ENCODE results near the gene ITM2C. TPM values are rescaled to one million over a fixed set of nuclear protein-coding genes. Genes with fewer than 3 reads are reported as not detected.

ITM2C gene
- total and polyA plus RNA-seq, 2 of the 13 experiments (the other 11 are each of a cell fraction or from before 2014, with no cell fraction given) = 70.5 to 270 TPM

DNA sequence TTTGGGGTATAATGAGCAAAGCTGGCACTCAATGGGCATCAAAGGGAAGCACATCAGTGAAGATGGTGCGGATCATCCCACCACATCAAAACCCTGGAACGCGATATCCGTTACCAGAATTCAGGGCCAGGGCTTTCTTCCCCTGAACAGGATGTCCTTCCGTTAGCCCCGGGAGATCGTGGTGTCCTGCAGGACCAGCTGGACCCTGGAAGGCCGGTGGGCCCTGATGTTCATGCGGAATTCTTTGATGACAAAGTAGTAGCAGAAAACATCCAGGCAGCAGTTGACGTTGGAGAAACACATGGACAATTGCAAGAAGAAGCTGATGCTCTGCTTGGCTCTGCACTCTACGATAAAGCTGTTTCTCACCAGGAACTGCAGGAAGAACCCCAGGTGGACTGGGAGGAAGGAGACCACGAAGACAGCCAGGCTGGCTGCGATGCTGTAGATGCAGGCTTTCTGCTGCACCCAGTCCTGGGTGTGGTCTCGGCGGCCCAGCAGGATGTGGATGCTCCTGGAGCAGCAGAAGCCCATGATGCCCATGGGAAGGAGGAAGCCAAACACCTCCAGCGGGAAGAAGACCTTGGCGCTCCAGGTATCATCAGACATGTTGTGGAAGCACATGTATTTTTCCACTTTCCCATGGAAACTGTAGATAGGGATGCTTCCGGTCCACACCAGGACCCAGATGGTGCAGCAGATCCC is 45.3 kb downstream of the ITM2C start:
- Histone ChIP-seq H3K27me3 (ENCODE audit: control insufficient read depth in 1 of 2, insufficient read depth in 2 of 2, low read length in 2 of 2) (peaks cover 10 to 73% of the 10 kb centered on the region in 2 experiments; a peak in 4 of 5 replicates), H3K79me2 (ENCODE audit: insufficient read depth, low read length) (no peaks in the 10 kb centered on the region), H3K9me3 (ENCODE audit: low read length) (no peaks in the 10 kb centered on the region), H4K20me1 (ENCODE audit: insufficient read depth, low read length) (no peaks in the 10 kb centered on the region), H3K4me3 (replicated peaks in 1 of 3; ENCODE audit: insufficient read depth in 1 of 3, low read depth in 2 of 3, low read length in 3 of 3) (no peak overlapping the region), H3K4me1 (ENCODE audit: insufficient read depth, low read length) (peaks cover 22% of the 10 kb centered on the region), H2AFZ (ENCODE audit: low read length) (no peak overlapping the region), H3K36me3 (replicated peaks in 1 of 2; ENCODE audit: control insufficient read depth in 1 of 2, insufficient read depth in 2 of 2, low read length in 2 of 2) (no peaks in the 10 kb centered on the region), H3K9ac (ENCODE audit: insufficient read depth, low read depth, low read length) (no peak overlapping the region), H3K27ac (ENCODE audit: extremely low read length, insufficient read depth, low read length) (no peak overlapping the region), H3K4me2 (ENCODE audit: low read depth, low read length) (no peak overlapping the region)
- no TSS peak for BruUV-seq (replicated peaks)
- POLR2A ChIA-PET = no interaction called here
- intact Hi-C loops (cut with micrococcal nuclease; ENCODE audit: unreplicated experiment) = no loop called here
- FAIRE-seq (no peak), DNase-seq (ENCODE audit: low spot score) (no peak), ATAC-seq (no peak)
- 42% methylated on average over 18 of the region's 18 CpGs for WGBS (ENCODE audit: low lambda C conversion rate)
- CTCF ChIA-PET (ENCODE audit: low intra/inter-chr PET ratio, low total read pairs) = no interaction called here
- in situ Hi-C loops (cut with HindIII; ENCODE audit: extremely low pct_ligation_motif_present, low pct_unique_long_range_greater_than_20kb) = no loop called here
- TF ChIP-seq MIXL1 (CRISPR knock-in tag; IDR thresholded peaks at IDR 0.05) = no peak
- no peak for TF ChIP-seq ZNF552 (CRISPR knock-in tag; IDR thresholded peaks at IDR 0.05; ENCODE audit: borderline replicate concordance)
- TF ChIP-seq LCORL (IDR thresholded peaks at IDR 0.05) = no peak
- TF ChIP-seq LCORL (CRISPR knock-in tag; IDR thresholded peaks at IDR 0.05) = no peak
- TF ChIP-seq, protein P1, sequence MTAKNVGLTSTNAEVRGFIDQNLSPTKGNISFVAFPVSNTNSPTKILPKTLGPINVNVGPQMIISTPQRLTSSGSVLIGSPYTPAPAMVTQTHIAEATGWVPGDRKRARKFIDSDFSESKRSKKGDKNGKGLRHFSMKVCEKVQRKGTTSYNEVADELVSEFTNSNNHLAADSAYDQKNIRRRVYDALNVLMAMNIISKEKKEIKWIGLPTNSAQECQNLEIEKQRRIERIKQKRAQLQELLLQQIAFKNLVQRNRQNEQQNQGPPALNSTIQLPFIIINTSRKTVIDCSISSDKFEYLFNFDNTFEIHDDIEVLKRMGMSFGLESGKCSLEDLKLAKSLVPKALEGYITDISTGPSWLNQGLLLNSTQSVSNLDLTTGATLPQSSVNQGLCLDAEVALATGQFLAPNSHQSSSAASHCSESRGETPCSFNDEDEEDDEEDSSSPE (CRISPR knock-in tag; IDR thresholded peaks at IDR 0.05) = no peak
- no peak for TF ChIP-seq ZMYM2 (CRISPR knock-in tag; IDR thresholded peaks at IDR 0.05)
- TF ChIP-seq ZNF431 (CRISPR knock-in tag; IDR thresholded peaks at IDR 0.05; ENCODE audit: borderline replicate concordance, low read depth) = no peak
- TF ChIP-seq, protein P2, sequence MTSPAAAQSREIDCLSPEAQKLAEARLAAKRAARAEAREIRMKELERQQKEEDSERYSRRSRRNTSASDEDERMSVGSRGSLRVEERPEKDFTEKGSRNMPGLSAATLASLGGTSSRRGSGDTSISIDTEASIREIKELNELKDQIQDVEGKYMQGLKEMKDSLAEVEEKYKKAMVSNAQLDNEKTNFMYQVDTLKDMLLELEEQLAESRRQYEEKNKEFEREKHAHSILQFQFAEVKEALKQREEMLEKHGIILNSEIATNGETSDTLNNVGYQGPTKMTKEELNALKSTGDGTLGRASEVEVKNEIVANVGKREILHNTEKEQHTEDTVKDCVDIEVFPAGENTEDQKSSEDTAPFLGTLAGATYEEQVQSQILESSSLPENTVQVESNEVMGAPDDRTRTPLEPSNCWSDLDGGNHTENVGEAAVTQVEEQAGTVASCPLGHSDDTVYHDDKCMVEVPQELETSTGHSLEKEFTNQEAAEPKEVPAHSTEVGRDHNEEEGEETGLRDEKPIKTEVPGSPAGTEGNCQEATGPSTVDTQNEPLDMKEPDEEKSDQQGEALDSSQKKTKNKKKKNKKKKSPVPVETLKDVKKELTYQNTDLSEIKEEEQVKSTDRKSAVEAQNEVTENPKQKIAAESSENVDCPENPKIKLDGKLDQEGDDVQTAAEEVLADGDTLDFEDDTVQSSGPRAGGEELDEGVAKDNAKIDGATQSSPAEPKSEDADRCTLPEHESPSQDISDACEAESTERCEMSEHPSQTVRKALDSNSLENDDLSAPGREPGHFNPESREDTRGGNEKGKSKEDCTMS (CRISPR knock-in tag; conservative IDR thresholded peaks at IDR 0.05) = no peak
- TF ChIP-seq FIP1L1 (IDR thresholded peaks at IDR 0.05; ENCODE audit: borderline replicate concordance, insufficient read depth, low read depth, low read length) = no peak
- no peak for TF ChIP-seq ZNF430 (CRISPR knock-in tag; IDR thresholded peaks at IDR 0.05)
- TF ChIP-seq ERF (CRISPR knock-in tag; IDR thresholded peaks at IDR 0.05) = no peak
- no peak for TF ChIP-seq NCOA5 (CRISPR knock-in tag; IDR thresholded peaks at IDR 0.05)
- no peak for TF ChIP-seq MAZ (IDR thresholded peaks at IDR 0.05; ENCODE audit: borderline replicate concordance, low read depth, low read length)
- no peak for TF ChIP-seq MAZ (CRISPR knock-in tag; IDR thresholded peaks at IDR 0.05; ENCODE audit: low read depth)
- no peak for TF ChIP-seq ZSCAN29 (CRISPR knock-in tag; conservative IDR thresholded peaks at IDR 0.05)
- TF ChIP-seq, protein P3, sequence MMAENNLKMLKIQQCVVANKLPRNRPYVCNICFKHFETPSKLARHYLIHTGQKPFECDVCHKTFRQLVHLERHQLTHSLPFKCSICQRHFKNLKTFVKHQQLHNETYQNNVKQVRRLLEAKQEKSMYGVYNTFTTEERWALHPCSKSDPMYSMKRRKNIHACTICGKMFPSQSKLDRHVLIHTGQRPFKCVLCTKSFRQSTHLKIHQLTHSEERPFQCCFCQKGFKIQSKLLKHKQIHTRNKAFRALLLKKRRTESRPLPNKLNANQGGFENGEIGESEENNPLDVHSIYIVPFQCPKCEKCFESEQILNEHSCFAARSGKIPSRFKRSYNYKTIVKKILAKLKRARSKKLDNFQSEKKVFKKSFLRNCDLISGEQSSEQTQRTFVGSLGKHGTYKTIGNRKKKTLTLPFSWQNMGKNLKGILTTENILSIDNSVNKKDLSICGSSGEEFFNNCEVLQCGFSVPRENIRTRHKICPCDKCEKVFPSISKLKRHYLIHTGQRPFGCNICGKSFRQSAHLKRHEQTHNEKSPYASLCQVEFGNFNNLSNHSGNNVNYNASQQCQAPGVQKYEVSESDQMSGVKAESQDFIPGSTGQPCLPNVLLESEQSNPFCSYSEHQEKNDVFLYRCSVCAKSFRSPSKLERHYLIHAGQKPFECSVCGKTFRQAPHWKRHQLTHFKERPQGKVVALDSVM (CRISPR knock-in tag; IDR thresholded peaks at IDR 0.05) = no peak
- TF ChIP-seq EEA1 (CRISPR knock-in tag; IDR thresholded peaks at IDR 0.05; ENCODE audit: borderline replicate concordance) = no peak
